Mononuclear cell (primary cell): ENCODE results near the gene IL10RA. TPM values are rescaled to one million over a fixed set of nuclear protein-coding genes. Genes with fewer than 3 reads are reported as not detected.

Source experiments
- H3K27me3 ChIP-seq: 2 replicates; pipeline ENCODE4 v1.6.0; 2011; ENCODE audit warnings: low read length, control low read depth; ENCODE audit not compliant: insufficient read depth
- H3K4me1 ChIP-seq: 2 replicates; pipeline ENCODE4 v1.5.1; 2011; ENCODE audit warnings: mild to moderate bottlenecking, low read length, control low read depth; ENCODE audit not compliant: insufficient read depth
- H3K4me3 ChIP-seq: 2 replicates; pipeline ENCODE4 v1.5.1; 2011; ENCODE audit warnings: mild to moderate bottlenecking, low read length, moderate library complexity
- H3K9me3 ChIP-seq: 2 replicates; pipeline ENCODE4 v1.5.1; 2011; ENCODE audit warnings: low read depth, mild to moderate bottlenecking, control low read depth, low read length
- total RNA-seq: library from RNA; depleted of rRNA; stranded (reverse); fragments of >200 nt; gene quantifications from one replicate; pipeline ENCODE4 v1.2.3, GENCODE V29; 2012

The IL10RA gene
- total RNA-seq, 1 donor = 314 TPM

DNA sequence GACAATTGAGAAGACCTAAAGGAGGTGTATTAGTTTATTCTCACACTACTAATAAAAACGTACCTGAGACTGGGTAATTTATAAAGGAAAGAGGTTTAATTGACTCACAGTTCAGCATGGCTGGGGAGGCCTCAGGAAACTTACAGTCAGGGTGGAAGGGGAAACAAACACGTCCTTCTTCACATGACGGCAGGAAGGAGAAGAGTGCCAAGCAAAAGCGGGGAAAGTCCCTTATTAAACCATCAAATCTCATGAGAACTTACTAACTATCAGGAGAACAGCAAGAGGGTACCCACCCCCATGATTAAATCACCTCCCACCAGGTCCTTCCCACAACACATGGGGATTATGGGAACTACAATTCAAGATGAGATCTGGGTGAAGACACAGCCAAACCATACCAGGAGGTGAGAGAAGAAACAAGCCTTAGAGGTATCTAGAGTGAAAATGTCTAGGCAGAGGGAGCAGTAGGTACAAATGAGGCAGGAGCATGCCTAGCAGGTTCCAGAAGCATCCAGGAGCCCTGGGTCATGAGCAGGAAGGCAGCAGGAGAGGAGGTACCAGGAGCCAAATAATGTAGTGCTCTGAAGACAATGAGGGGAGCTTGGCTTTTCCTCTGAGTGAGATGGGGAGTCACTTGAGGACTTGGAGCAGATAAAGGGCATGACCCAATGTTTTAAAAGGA lies 31.6 kb downstream of the IL10RA start:
- Histone ChIP-seq H3K27me3 (no peaks in the 10 kb centered on the region), H3K9me3 (peaks cover 17% of the 10 kb centered on the region), H3K4me1 (peaks cover 43% of the 10 kb centered on the region), H3K4me3 (no peak overlapping the region)

DNA sequence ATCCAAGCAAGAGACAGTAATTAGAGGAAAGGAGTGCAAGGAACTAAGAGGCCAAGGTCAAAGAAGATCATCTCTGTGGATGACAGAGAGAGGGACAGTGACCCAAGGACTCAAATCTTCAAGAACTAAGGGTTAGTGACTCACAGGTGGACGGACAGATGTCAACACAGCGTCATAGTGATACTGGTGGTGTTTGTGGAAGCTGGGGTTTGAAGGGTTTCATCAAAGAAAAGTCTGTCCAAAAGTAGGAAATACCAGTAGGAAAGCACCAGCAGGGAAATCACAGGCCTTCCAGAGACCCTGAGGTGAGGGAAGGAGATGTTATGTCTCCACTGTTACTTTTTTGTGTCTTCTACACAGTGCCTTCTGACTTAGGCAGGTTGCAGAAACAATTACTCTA lies 32.2 kb downstream of the IL10RA start:
- peaks cover 36% of the 10 kb centered on the region for H3K4me1 ChIP-seq
- H3K4me3 ChIP-seq = no peak overlapping the region
- H3K9me3 ChIP-seq = peaks cover 17% of the 10 kb centered on the region
- no peaks in the 10 kb centered on the region for H3K27me3 ChIP-seq

DNA sequence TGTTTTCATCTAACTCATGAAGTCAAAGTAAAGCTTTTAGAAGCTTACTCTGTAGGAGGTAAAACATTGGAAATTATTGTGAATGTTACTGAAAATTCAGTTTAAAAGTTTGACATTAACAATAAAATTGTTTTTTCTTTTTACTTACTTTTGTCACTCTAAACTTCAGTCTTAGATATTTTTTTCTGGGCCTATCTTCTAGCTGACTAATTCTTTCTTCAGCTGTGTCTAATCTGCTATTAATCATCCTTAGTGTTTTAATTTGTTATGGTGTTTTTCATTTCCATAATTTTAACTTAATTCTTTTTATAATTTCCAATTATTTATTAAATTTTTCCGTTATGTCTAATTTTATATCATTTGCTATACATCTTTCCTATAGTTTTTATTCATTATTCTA lies 35.0 kb downstream of the IL10RA start:
- Histone ChIP-seq H3K4me3 (no peak overlapping the region), H3K4me1 (peaks cover 10% of the 10 kb centered on the region), H3K9me3 (peaks cover 17% of the 10 kb centered on the region)

DNA sequence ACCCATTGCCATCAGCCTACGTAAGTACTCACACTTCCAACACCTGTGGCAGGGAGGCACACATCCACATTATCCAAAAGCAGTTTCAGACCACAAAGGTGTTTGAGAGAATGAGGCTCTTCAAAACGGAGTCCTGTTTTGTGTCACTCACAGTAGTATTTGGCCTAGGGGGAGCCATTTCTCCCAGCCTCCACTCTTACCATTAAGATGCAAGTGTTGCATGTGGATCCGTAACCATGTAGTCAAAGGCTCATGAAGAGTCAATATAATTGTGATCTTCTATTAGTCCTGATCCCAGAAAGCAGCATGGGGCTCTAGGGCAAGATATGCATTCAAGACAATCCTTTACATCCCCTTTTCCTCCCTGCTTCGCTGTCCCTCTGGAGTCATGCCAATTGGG lies 41.5 kb downstream of the IL10RA start:
- H3K27me3 ChIP-seq = no peaks in the 10 kb centered on the region
- H3K9me3 ChIP-seq = no peaks in the 10 kb centered on the region
- H3K4me3 ChIP-seq = no peak overlapping the region

More for the DNA sequence above, 35.0 kb downstream of the IL10RA start:
- H3K27me3 ChIP-seq = no peaks in the 10 kb centered on the region

DNA sequence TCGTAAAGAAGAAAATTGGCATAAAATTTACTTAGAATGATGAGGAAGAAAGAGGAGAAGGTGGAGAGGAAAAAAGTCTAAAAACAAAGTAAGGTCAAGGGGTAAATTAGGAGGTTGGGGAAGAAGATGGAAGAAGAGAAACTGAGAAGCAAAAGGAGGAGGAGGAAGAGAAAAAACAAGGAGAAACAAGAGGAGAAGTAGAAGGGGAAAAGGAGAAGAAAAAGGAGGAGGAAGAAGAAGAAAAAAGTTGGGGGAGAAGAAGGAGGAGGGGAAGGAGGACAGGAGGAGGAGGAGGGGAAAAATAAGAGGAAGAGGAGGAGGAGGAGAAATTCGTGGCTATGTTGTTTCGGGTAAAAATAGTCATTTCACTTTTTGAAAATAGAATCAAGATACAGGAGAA lies 42.4 kb downstream of the IL10RA start:
- Histone ChIP-seq H3K9me3 (no peaks in the 10 kb centered on the region), H3K4me3 (no peak overlapping the region), H3K4me1 (peaks cover 13% of the 10 kb centered on the region), H3K27me3 (no peaks in the 10 kb centered on the region)

More for the DNA sequence above, 41.5 kb downstream of the IL10RA start:
- H3K4me1 ChIP-seq = peaks cover 13% of the 10 kb centered on the region

DNA sequence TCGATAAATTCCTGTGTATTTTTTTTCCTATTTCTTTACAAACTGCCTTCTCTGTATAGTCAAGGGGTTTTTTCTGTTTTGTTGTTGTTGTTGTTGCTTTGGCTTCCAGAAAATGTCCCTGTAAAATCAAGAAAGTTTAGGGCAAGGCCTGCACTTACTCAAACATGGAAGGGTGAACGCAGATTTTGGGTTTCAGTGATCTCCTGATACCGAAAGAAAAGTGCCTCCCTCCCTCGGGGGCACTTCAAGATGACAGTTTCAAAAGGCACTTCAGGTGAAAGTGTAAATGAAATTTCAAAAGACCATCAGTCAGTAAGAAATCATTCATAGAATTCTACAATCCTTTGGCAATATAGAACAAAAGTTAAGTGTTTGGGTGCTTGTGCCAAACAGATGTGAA lies 47.2 kb downstream of the IL10RA start:
- Histone ChIP-seq H3K9me3 (no peaks in the 10 kb centered on the region), H3K4me1 (peaks cover 13% of the 10 kb centered on the region), H3K4me3 (no peak overlapping the region), H3K27me3 (no peaks in the 10 kb centered on the region)

DNA sequence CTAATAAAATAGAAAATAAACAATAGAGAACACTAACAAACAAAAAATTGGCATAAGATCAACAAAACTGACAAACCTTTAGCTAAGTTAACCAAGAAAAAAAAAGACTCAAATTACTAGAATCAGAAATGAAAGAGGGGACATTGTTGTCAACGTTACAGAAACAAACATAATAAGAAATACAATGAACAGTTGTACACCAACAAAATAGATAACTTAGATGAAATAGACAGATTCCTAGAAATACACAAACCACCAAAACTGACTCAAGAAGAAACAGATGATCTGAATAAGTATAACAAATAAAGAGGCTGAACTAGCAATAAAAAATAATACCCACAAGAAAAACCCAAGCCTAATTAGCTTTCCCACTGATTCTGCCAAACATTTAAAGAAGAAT lies 55.9 kb downstream of the IL10RA start:
- peaks cover 29% of the 10 kb centered on the region for H3K4me1 ChIP-seq
- no peaks in the 10 kb centered on the region for H3K9me3 ChIP-seq
- H3K4me3 ChIP-seq = no peak overlapping the region
- H3K27me3 ChIP-seq = no peaks in the 10 kb centered on the region

DNA sequence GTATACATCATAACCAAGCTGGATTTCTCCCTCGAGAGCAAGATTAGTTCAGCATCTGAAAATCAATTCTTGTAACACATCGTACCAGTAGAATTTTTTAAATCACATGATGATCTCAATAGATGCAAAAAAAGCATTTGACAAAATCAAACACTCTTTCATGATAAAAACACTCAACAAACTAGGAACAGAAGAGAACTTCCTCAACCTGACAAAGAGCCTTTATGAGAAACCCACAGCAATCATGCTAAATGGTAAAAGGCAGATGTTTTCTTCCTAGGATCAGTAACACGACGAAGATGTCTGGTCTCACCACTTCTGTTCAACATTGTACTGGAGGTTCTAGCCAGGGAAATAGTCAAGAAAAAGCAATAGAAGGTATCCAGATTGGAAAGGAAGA lies 56.6 kb downstream of the IL10RA start:
- peaks cover 35% of the 10 kb centered on the region for H3K4me1 ChIP-seq
- H3K9me3 ChIP-seq = no peaks in the 10 kb centered on the region
- H3K4me3 ChIP-seq = no peak overlapping the region
- no peaks in the 10 kb centered on the region for H3K27me3 ChIP-seq

DNA sequence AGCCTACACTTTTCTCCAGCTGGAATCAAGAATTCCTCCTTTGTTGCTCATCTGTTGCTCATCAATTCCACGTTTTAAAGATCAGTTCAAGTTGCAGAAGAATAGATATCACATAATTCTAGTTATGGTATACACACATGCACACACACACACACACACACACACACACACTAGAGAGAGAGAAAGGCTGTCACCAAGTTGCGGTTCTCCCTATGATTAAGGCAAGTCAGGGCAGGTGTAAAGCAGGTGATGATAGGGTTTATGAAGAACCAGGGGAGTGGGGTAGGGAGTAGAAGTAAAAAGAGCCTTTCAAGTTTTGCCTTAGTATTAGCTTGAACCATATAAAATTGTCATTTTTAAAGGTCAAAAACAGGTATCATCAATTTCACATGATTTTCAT lies 59.0 kb downstream of the IL10RA start:
- peaks cover 55% of the 10 kb centered on the region for H3K4me1 ChIP-seq
- H3K9me3 ChIP-seq = no peaks in the 10 kb centered on the region
- H3K27me3 ChIP-seq = no peaks in the 10 kb centered on the region
- H3K4me3 ChIP-seq = no peak overlapping the region

DNA sequence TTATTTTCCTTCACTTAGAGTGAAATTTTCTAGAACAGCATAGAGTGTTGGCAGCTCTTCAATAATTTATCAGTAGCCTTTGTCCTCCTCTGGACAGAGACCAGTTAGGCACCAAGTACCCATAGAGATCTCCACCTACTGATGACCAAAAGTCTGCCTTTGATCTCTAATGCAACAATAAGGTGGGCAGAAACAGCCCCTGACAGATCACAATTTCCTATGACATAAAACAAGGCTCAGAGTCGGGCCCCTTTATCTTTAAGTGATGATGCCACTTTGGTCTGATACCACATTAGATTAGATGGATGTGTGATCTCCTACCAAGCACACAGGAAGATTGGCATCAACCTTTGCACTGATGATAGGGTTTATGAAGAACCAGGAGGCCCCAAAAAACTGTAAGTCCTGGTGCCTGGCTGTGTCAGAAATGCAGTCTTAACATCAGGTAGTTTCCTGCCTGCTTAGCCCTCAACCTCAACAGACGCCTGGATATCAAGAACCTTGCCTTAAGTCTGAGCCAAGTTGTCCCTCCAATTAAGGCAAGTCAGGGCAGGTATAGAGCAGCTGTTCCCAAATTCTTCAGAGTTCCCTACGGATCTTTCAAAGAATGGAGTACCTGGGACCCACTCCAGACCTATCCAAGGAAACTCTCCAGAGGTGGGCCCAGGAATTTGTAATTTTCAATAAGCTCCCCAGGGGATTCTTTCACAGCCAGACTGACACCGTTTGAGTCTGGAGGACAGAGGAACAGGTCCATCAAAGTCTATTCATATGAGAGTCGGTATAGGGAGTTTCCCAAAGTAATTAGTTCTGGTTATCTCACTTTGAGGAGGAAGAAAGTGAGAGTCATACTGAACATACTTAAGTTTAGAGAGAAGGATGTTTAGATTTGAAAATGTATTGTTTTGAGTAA lies 60.1 kb downstream of the IL10RA start:
- H3K4me3 ChIP-seq = no peak overlapping the region
- peaks cover 66% of the 10 kb centered on the region for H3K4me1 ChIP-seq
- no peaks in the 10 kb centered on the region for H3K9me3 ChIP-seq
- H3K27me3 ChIP-seq = no peaks in the 10 kb centered on the region

DNA sequence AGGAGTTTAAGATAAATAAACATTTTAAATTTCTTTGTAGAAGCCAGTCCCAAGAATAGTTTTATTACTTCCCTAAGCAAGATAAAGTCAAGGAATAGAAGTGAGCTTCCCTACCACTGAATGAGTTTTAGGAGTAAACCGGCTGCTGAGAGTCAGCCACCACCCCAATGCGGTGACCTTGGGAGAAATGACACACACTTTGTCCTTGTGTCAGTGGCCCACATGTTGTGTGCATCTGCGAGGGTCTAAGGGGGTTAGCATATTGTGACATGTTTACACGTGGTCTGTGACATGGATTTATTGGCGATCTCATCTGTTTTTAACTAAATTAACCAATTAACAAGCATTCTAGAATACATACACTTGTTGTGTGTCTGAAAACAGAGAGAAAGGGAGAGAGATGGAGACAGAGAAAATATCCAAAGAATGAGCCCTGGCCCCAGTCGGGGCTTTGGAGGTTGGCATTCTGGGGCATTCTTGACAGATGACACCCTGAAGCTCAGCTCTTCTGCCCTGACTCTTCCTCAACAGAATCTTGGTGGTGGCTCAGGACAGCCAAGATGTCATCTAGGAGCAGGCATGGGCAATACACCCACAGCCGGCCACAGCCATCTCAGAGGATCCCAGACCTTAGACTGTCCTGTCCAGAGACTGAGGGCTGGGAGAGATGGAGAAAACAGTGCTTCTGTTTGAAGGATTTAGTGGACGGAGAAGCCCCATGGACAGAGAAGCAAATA lies 60.9 kb downstream of the IL10RA start:
- peaks cover 75% of the 10 kb centered on the region for H3K4me1 ChIP-seq
- no peaks in the 10 kb centered on the region for H3K27me3 ChIP-seq
- H3K9me3 ChIP-seq = no peaks in the 10 kb centered on the region
- no peak overlapping the region for H3K4me3 ChIP-seq

DNA sequence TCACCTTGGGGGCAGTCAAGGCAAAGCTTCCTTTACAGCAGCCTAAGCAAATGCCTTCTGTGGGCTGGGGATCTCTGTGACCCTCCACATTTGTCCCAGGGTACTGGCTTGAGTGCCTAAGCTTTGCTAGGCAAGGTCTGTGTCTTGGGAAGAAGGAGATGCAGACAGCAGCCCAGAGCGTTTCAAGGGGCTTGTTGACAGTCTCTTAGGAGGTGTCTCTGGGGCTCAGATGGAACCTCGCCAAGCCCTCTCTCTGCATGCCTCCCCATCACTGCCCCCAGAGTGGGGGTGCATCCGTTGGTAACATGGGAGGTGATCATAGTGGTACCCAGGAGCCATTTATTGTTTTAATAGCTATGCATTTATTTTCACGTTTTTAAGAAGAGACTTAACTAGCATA lies 61.6 kb downstream of the IL10RA start:
- Histone ChIP-seq H3K27me3 (no peaks in the 10 kb centered on the region), H3K4me3 (no peak overlapping the region), H3K4me1 (peaks cover 81% of the 10 kb centered on the region), H3K9me3 (no peaks in the 10 kb centered on the region)

DNA sequence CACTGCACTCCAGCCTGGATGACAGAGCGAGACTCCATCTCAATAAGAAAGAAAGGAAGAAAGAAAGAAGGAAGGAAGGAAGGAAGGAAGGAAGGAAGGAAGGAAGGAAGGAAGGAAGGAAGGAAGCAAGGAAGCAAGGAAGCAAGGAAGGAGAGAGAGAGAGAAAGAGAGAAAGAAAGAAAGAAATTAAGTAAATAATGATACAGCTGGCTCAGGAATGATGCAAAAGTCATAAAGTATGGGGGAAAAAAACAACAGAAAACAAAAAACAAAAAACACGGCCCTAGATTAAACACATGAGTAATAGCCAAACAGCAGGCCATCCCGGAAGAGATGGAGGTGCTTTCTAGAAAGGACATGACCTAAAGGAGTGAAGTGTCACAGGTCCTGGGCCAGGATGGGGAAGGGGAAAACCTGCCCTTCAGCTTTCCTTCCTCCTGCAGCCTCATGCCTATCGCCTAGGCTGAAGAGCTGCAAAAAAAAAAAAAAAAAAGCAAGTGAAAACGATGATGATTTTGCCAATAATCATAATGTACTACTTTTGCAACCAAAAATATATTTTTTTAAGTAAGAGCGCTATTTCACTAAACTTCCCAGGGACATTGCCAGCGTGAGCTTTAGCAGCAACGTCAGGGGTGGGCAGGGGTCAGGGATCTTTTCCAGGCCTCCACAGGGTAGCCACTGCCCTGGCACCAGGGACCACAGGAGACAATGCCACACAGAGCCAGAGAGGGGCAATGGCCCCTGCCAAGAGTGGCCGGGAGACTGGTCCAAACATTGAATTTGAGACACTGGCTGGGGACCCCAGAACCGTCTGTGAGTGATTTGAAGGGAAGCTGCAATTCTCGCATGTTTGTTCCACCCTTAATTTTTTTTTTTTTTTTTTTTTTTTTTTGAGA lies 62.5 kb downstream of the IL10RA start:
- peaks cover 90% of the 10 kb centered on the region for H3K4me1 ChIP-seq
- no peak overlapping the region for H3K4me3 ChIP-seq
- no peaks in the 10 kb centered on the region for H3K27me3 ChIP-seq
- no peaks in the 10 kb centered on the region for H3K9me3 ChIP-seq

DNA sequence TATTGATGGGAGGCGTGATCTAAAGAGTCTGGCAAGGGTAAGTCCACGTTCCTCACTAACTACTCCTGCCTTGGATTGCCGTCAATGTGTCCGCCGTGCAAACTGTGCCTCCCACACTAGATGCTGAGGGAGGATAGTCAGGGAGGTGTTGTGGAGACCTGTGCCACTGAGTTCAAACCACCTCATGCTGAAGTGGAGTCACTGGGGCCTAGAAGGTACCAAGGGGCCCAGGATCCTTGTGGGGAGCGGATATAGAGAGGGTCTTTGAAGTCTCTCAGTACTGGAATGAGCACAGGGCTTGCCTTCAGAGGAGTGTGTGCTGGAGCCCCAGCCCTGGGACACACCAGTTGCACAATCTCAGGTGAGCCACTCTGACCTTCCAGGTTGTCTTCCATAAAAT lies 63.6 kb downstream of the IL10RA start:
- Histone ChIP-seq H3K4me3 (no peak overlapping the region), H3K27me3 (no peaks in the 10 kb centered on the region), H3K4me1 (peaks cover 83% of the 10 kb centered on the region), H3K9me3 (no peaks in the 10 kb centered on the region)
